ENCODE results near the gene POLR1D.

The POLR1D gene

GRCh38 chr13:27638521-27638920 is 16.8 kb downstream of the POLR1D start:
- DNase-seq (ENCODE audit: low read depth): no peak

GRCh38 chr13:27639186-27639585 is 17.5 kb downstream of the POLR1D start:
- DNase-seq (ENCODE audit: low read depth): no peak

- no peak for DNase-seq (ENCODE audit: low read depth)
Measured at GRCh38 chr13:27641711-27642502, 20.2 kb downstream of the POLR1D start.

- DNase-seq (ENCODE audit: low read depth): no peak
Measured at GRCh38 chr13:27643334-27644132, 21.8 kb downstream of the POLR1D start.

GRCh38 chr13:27644302-27644701 is 22.6 kb downstream of the POLR1D start:
- DNase-seq (ENCODE audit: low read depth): no peak

- DNase-seq (ENCODE audit: low read depth): no peak
Measured at GRCh38 chr13:27650312-27650711, 28.6 kb downstream of the POLR1D start.

- DNase-seq (ENCODE audit: low read depth): no peak
Measured at GRCh38 chr13:27654059-27654458, 32.4 kb downstream of the POLR1D start.

- DNase-seq (ENCODE audit: low read depth): no peak
Measured at GRCh38 chr13:27654816-27655215, 33.1 kb downstream of the POLR1D start.

- no peak for DNase-seq (ENCODE audit: low read depth)
Measured at GRCh38 chr13:27657724-27658123, 36.0 kb downstream of the POLR1D start.

- DNase-seq (ENCODE audit: low read depth): no peak
Measured at GRCh38 chr13:27658546-27658945, 36.9 kb downstream of the POLR1D start.

- DNase-seq (ENCODE audit: low read depth): no peak
Measured at GRCh38 chr13:27659145-27659865, 37.6 kb downstream of the POLR1D start.

- no peak for DNase-seq (ENCODE audit: low read depth)
Measured at GRCh38 chr13:27660511-27660910, 38.8 kb downstream of the POLR1D start.

GRCh38 chr13:27661017-27661416 is 39.3 kb downstream of the POLR1D start:
- no peak for DNase-seq (ENCODE audit: low read depth)

GRCh38 chr13:27662738-27663470 is 41.2 kb downstream of the POLR1D start:
- no peak for DNase-seq (ENCODE audit: low read depth)

GRCh38 chr13:27663947-27664346 is 42.3 kb downstream of the POLR1D start:
- DNase-seq (ENCODE audit: low read depth): no peak

- no peak for DNase-seq (ENCODE audit: low read depth)
Measured at GRCh38 chr13:27665333-27665732, 43.6 kb downstream of the POLR1D start.

GRCh38 chr13:27665761-27666160 is 44.1 kb downstream of the POLR1D start:
- no peak for DNase-seq (ENCODE audit: low read depth)

- DNase-seq (ENCODE audit: low read depth): no peak
Measured at GRCh38 chr13:27666951-27667350, 45.3 kb downstream of the POLR1D start.

GRCh38 chr13:27667946-27668345 is 46.3 kb downstream of the POLR1D start:
- no peak for DNase-seq (ENCODE audit: low read depth)

GRCh38 chr13:27670861-27671260 is 49.2 kb downstream of the POLR1D start:
- DNase-seq (ENCODE audit: low read depth): no peak

- no peak for DNase-seq (ENCODE audit: low read depth)
Measured at GRCh38 chr13:27672025-27672424, 50.3 kb downstream of the POLR1D start.

Data from stimulated activated CD8-positive, alpha-beta memory T cell treated with anti-CD3 and anti-CD28 coated beads, Interleukin-12 subunit alpha, Interleukin-12 subunit beta, amount 100 ng/mL, for 4 hours (primary cell).